Tibial nerve (tissue), 4 donors: ENCODE data around the gene PTX4. TPM values are rescaled to one million over a fixed set of nuclear protein-coding genes. Genes with fewer than 3 reads are reported as not detected.

Experiments used
- DNase-seq, 2 donors: peaks; one replicate each; pipeline ENCODE4 v3.0.0-alpha.2; 2019; ENCODE audit warnings: low spot score in 2 of 2
- H3K27ac ChIP-seq, 4 donors: fragments of 200-600 bp; sonication (generic) in 3 of 4; one replicate each; pipeline ENCODE4 v1.5.1; 2017 to 2019; ENCODE audit warnings: mild to moderate bottlenecking in 1 of 4
- H3K27me3 ChIP-seq, 2 donors: fragments of 200-600 bp; sonication (generic) in 1 of 2; one replicate each; pipeline versions ENCODE4 v1.5.1 to v1.6.0; 2017 to 2019
- H3K36me3 ChIP-seq, 3 donors: fragments of 200-600 bp; sonication (generic); one replicate each; pipeline ENCODE4 v1.5.1; 2018 to 2019
- H3K4me1 ChIP-seq, 4 donors: fragments of 200-600 bp; sonication (generic) in 3 of 4; one replicate each; pipeline ENCODE4 v1.5.1; 2017 to 2019
- H3K4me3 ChIP-seq, 4 donors: fragments of 200-600 bp; sonication (generic) in 3 of 4; one replicate each; pipeline ENCODE4 v1.5.1; 2017 to 2019; ENCODE audit warnings: mild to moderate bottlenecking in 1 of 4, moderate library complexity in 1 of 4
- H3K9me3 ChIP-seq, 4 donors: fragments of 200-600 bp; sonication (generic) in 3 of 4; one replicate each; pipeline ENCODE4 v1.5.1; 2017 to 2019
- EP300 ChIP-seq, 2 donors: sonication (generic); formaldehyde crosslinking; IDR thresholded peaks; one replicate each; pipeline ENCODE4 v1.6.1; 2017; ENCODE audit warnings: antibody characterized with exemption in 2 of 2, mild to moderate bottlenecking in 1 of 2
- POLR2A ChIP-seq, 2 donors: fragments of 450-650 bp; IDR thresholded peaks; one replicate each; pipeline ENCODE4 v1.6.1; 2017; ENCODE audit warnings: antibody characterized with exemption in 2 of 2, mild to moderate bottlenecking in 2 of 2, moderate library complexity in 2 of 2
- WGBS, 2 donors: methylation state at CpG; one replicate each; pipeline ENCODE4 v1.1.5; 2018; 5-methylcytosine and 5-hydroxymethylcytosine counted together
- total RNA-seq, 4 donors: library from RNA; depleted of rRNA; stranded (reverse); fragments of >200 nt; gene quantifications; one replicate each; pipeline ENCODE4 v1.1.0, GENCODE V29; 2016
- TF ChIP-seq, protein P1 (sequence below), 5 experiments: fragments of 200-600 bp in 3 of 5; fragments of 450-650 bp in 2 of 5; sonication (generic) in 3 of 5; IDR thresholded peaks; one replicate each; pipeline ENCODE4 v1.5.1; 2016 to 2019; ENCODE audit warnings: antibody characterized with exemption in 5 of 5, mild to moderate bottlenecking in 3 of 5, moderate library complexity in 2 of 5

Gene PTX4
- total RNA-seq, 4 donors from 2014 or later: not detected

GRCh38 chr16:1512774-1513173 lies 24.0 kb upstream of the PTX4 start:
- 76 to 85% methylated on average over 15 of the region's 15 CpGs for WGBS, 2 donors
- Histone ChIP-seq H3K9me3 (peaks cover 0 to 20% (median 0%) of the 10 kb centered on the region in 4 donors), H3K4me3 (no peak overlapping the region), H3K27me3 (no peaks in the 10 kb centered on the region), H3K27ac (no peak overlapping the region), H3K4me1 (no peaks in the 10 kb centered on the region), H3K36me3 (peaks cover 0 to 95% (median 0%) of the 10 kb centered on the region in 3 donors)
- TF ChIP-seq EP300 (IDR thresholded peaks at IDR 0.05): no peak
- TF ChIP-seq, protein P1, sequence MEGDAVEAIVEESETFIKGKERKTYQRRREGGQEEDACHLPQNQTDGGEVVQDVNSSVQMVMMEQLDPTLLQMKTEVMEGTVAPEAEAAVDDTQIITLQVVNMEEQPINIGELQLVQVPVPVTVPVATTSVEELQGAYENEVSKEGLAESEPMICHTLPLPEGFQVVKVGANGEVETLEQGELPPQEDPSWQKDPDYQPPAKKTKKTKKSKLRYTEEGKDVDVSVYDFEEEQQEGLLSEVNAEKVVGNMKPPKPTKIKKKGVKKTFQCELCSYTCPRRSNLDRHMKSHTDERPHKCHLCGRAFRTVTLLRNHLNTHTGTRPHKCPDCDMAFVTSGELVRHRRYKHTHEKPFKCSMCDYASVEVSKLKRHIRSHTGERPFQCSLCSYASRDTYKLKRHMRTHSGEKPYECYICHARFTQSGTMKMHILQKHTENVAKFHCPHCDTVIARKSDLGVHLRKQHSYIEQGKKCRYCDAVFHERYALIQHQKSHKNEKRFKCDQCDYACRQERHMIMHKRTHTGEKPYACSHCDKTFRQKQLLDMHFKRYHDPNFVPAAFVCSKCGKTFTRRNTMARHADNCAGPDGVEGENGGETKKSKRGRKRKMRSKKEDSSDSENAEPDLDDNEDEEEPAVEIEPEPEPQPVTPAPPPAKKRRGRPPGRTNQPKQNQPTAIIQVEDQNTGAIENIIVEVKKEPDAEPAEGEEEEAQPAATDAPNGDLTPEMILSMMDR (IDR thresholded peaks at IDR 0.05): no peak
- no peak for TF ChIP-seq POLR2A (IDR thresholded peaks at IDR 0.05)
- DNase-seq: no peak

GRCh38 chr16:1511662-1512569 lies 23.2 kb upstream of the PTX4 start:
- Histone ChIP-seq H3K27me3 (no peaks in the 10 kb centered on the region), H3K4me3 (no peak overlapping the region), H3K36me3 (peaks cover 0 to 93% (median 0%) of the 10 kb centered on the region in 3 donors), H3K27ac (no peak overlapping the region), H3K9me3 (peaks cover 0 to 20% (median 0%) of the 10 kb centered on the region in 4 donors), H3K4me1 (no peaks in the 10 kb centered on the region)
- no peak for DNase-seq
- WGBS, 2 donors: 81 to 83% methylated on average over 30 of the region's 30 CpGs
- TF ChIP-seq EP300 (IDR thresholded peaks at IDR 0.05): no peak
- no peak for TF ChIP-seq POLR2A (IDR thresholded peaks at IDR 0.05)
- TF ChIP-seq, protein P1 (IDR thresholded peaks at IDR 0.05): no peak

DNA sequence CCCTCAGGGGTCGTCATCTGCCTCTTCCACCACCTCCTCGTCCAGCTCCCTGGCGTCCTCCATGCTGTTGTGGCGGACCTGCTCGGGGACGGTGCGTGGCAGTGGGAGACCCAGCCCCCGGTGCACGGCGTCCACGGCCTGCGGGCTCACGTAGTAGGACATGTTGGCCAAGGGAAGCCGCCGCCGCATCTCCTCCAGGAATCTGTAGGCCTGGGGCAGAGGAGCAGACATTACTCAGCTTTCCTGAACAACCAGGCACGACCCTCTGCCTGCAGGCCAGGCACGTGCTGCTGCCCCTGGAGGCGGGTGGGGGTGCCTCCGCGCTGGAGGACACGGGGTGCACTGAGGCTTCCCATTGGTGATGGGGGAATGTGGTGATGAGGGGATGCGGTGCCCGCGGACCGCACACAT lies 22.2 kb upstream of the PTX4 start:
- Histone ChIP-seq H3K4me1 (no peaks in the 10 kb centered on the region), H3K27me3 (no peaks in the 10 kb centered on the region), H3K4me3 (no peak overlapping the region), H3K27ac (no peak overlapping the region), H3K9me3 (peaks cover 0 to 20% (median 0%) of the 10 kb centered on the region in 4 donors), H3K36me3 (peaks cover 0 to 97% (median 0%) of the 10 kb centered on the region in 3 donors)
- 88% methylated on average over 20 to 25 of the region's 26 CpGs for WGBS, 2 donors
- DNase-seq: no peak
- TF ChIP-seq EP300 (IDR thresholded peaks at IDR 0.05) (no peak), POLR2A (IDR thresholded peaks at IDR 0.05) (no peak)
- TF ChIP-seq, protein P1 (IDR thresholded peaks at IDR 0.05): no peak

DNA sequence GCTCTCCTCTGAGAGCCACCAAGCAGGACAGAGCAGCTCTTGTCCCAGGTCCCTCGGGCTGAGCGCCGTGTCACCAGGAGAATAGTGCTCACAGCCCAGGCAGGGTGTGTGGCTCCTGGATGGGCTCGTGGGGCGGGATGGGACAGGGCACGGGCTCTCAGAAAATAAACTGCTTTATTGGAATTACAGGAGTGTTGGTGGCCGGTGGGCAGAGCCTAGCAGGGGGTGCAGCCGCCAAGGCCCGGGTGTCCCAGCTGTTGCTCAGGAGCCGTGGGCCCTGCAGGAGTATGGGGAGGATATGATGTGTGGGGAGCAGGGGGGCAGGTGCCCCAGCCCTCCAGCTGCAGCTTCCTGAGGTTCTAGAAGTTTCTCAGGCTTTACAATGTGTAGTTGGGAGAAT lies 21.5 kb upstream of the PTX4 start:
- Histone ChIP-seq H3K4me3 (no peak overlapping the region), H3K36me3 (peaks cover 0 to 97% (median 0%) of the 10 kb centered on the region in 3 donors)

More for the DNA sequence above, 21.5 kb upstream of the PTX4 start:
- TF ChIP-seq POLR2A (IDR thresholded peaks at IDR 0.05) (no peak), EP300 (IDR thresholded peaks at IDR 0.05) (no peak)
- TF ChIP-seq, protein P1 (IDR thresholded peaks at IDR 0.05): no peak
- no peak for DNase-seq
- no peaks in the 10 kb centered on the region for H3K27me3 ChIP-seq
- 82 to 87% methylated on average over 10 of the region's 10 CpGs for WGBS, 2 donors
- H3K9me3 ChIP-seq: peaks cover 0 to 17% (median 0%) of the 10 kb centered on the region in 4 donors
- peak overlapping the region in 2 of 4 donors; percentile 8 to 43 for H3K27ac ChIP-seq
- H3K4me1 ChIP-seq: no peaks in the 10 kb centered on the region
